ENCODE results near the gene LRRC14B.

LRRC14B gene

GRCh38 chr5:157126-157715, 34.1 kb upstream of the LRRC14B start:
- H3K36me3 ChIP-seq, result no peaks in the 10 kb centered on the region
- peaks cover 6% of the 10 kb centered on the region for H3K27me3 ChIP-seq (ENCODE audit: insufficient read depth, low read depth, severe bottlenecking)
- peak; percentile 5 for DNase-seq
- TF ChIP-seq CTCF (IDR thresholded peaks at IDR 0.05; ENCODE audit: low read depth, low read length), result no peak
- H3K27ac ChIP-seq, result no peak overlapping the region
- H3K4me3 ChIP-seq (ENCODE audit: low read depth, low read length), result no peak overlapping the region
- no peaks in the 10 kb centered on the region for H3K9me3 ChIP-seq (ENCODE audit: severe bottlenecking)

- Histone ChIP-seq H3K27me3 (ENCODE audit: insufficient read depth, low read depth, severe bottlenecking) (peaks cover 6% of the 10 kb centered on the region), H3K9me3 (ENCODE audit: severe bottlenecking) (no peaks in the 10 kb centered on the region), H3K27ac (no peak overlapping the region), H3K4me3 (ENCODE audit: low read depth, low read length) (no peak overlapping the region), H3K36me3 (no peaks in the 10 kb centered on the region)
- TF ChIP-seq CTCF (IDR thresholded peaks at IDR 0.05; ENCODE audit: low read depth, low read length), result no peak
- DNase-seq, result peak; percentile 4
These were observed 33.5 kb upstream of the LRRC14B start for GRCh38 chr5:157801-158200.

- TF ChIP-seq CTCF (IDR thresholded peaks at IDR 0.05; ENCODE audit: low read depth, low read length), result no peak
- peaks cover 6% of the 10 kb centered on the region for H3K27me3 ChIP-seq (ENCODE audit: insufficient read depth, low read depth, severe bottlenecking)
- no peaks in the 10 kb centered on the region for H3K36me3 ChIP-seq
- H3K27ac ChIP-seq, result no peak overlapping the region
- H3K4me3 ChIP-seq (ENCODE audit: low read depth, low read length), result no peak overlapping the region
- no peaks in the 10 kb centered on the region for H3K9me3 ChIP-seq (ENCODE audit: severe bottlenecking)
- DNase-seq, result peak; percentile 5
These were observed 32.4 kb upstream of the LRRC14B start for GRCh38 chr5:158807-159447.

GRCh38 chr5:159448-160172, 31.7 kb upstream of the LRRC14B start:
- no peak for DNase-seq
- Histone ChIP-seq H3K27me3 (ENCODE audit: insufficient read depth, low read depth, severe bottlenecking) (peaks cover 6% of the 10 kb centered on the region), H3K4me3 (ENCODE audit: low read depth, low read length) (no peak overlapping the region), H3K9me3 (ENCODE audit: severe bottlenecking) (no peaks in the 10 kb centered on the region), H3K36me3 (no peaks in the 10 kb centered on the region), H3K27ac (no peak overlapping the region)
- TF ChIP-seq CTCF (IDR thresholded peaks at IDR 0.05; ENCODE audit: low read depth, low read length), result no peak

- Histone ChIP-seq H3K27me3 (ENCODE audit: insufficient read depth, low read depth, severe bottlenecking) (peaks cover 6% of the 10 kb centered on the region), H3K4me3 (ENCODE audit: low read depth, low read length) (no peak overlapping the region), H3K27ac (no peak overlapping the region), H3K9me3 (ENCODE audit: severe bottlenecking) (no peaks in the 10 kb centered on the region), H3K36me3 (no peaks in the 10 kb centered on the region)
- no peak for TF ChIP-seq CTCF (IDR thresholded peaks at IDR 0.05; ENCODE audit: low read depth, low read length)
- no peak for DNase-seq
These were observed 31.2 kb upstream of the LRRC14B start for GRCh38 chr5:160173-160510.
